ENCODE data around the gene XRCC4.

DNA sequence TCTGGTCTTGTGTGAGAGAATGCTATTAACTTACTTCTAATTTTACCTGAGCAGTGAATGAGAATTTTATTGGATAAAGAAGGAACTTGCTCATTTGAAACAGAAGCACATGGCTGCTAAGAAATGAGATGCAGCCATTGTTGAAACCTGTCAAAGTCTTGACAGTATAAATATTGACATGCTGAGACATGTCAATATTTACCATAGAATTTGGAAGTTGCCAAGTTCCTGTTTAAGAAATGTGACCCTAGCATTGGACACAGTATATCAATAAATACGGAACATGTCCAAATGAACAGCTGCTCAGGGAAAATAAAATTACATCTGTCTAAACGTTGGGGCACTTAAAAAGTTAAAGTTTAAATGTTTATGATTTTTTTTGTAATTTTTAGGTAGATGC is 7.8 kb downstream of the XRCC4 start:
- TF ChIP-seq, protein P1, sequence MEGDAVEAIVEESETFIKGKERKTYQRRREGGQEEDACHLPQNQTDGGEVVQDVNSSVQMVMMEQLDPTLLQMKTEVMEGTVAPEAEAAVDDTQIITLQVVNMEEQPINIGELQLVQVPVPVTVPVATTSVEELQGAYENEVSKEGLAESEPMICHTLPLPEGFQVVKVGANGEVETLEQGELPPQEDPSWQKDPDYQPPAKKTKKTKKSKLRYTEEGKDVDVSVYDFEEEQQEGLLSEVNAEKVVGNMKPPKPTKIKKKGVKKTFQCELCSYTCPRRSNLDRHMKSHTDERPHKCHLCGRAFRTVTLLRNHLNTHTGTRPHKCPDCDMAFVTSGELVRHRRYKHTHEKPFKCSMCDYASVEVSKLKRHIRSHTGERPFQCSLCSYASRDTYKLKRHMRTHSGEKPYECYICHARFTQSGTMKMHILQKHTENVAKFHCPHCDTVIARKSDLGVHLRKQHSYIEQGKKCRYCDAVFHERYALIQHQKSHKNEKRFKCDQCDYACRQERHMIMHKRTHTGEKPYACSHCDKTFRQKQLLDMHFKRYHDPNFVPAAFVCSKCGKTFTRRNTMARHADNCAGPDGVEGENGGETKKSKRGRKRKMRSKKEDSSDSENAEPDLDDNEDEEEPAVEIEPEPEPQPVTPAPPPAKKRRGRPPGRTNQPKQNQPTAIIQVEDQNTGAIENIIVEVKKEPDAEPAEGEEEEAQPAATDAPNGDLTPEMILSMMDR (IDR thresholded peaks at IDR 0.05): no peak
- no peak for TF ChIP-seq POLR2A (IDR thresholded peaks at IDR 0.05)

Measured in adrenal gland (tissue), 5 donors.